PC-3 (cell line): Measurements from ENCODE around the gene DEFB132. TPM values are rescaled to one million over a fixed set of nuclear protein-coding genes. Genes with fewer than 3 reads are reported as not detected.

Source experiments
- ATAC-seq: fragments of 200-7000 bp; cut with Tn5 transposase; 2 replicates; pipeline ENCODE4 v1.9.1; 2020; ENCODE audit warnings: mild to moderate bottlenecking, moderate library complexity
- BruUV-seq: library from RNA; stranded (reverse); fragments of 400-500 nt; replicated peaks from 2 replicates; lab custom pipeline; 2021; lab: Mats Ljungman, UMichigan
- CTCF ChIA-PET: fragments of 300-600 bp; sonication (Branson Sonifier 250); formaldehyde crosslinking; loops from one replicate; lab custom pipeline; 2022; ENCODE audit warnings: antibody characterized with exemption; lab: Charles Lee
- POLR2A ChIA-PET: fragments of 300-600 bp; sonication (Branson Sonifier 250); formaldehyde crosslinking; loops from one replicate; lab custom pipeline; 2022; ENCODE audit warnings: antibody characterized with exemption; ENCODE audit not compliant: unreplicated experiment; lab: Charles Lee
- DNase-seq: peaks from one replicate; pipeline ENCODE4 v3.0.0-alpha.2; 2015
- H2AFZ ChIP-seq: fragments of 300-600 bp; sonication (generic); 2 replicates; pipeline ENCODE4 v1.6.0; 2016; ENCODE audit warnings: antibody characterized with exemption, low read length
- H3F3A ChIP-seq: fragments of 300-600 bp; sonication (generic); one replicate; pipeline ENCODE4 v1.6.0; 2017; ENCODE audit warnings: antibody characterized with exemption, low read length, control low read depth, mild to moderate bottlenecking; ENCODE audit not compliant: unreplicated experiment
- H3K27ac ChIP-seq: fragments of 300-600 bp; sonication (generic); 2 replicates; pipeline ENCODE4 v1.5.1; 2016; ENCODE audit warnings: mild to moderate bottlenecking, low read length
- H3K27me3 ChIP-seq: fragments of 300-600 bp; sonication (generic); 2 replicates; pipeline ENCODE4 v1.6.1; 2016; ENCODE audit warnings: low read length, mixed read lengths
- H3K36me3 ChIP-seq: fragments of 300-600 bp; sonication (generic); 2 replicates; pipeline ENCODE4 v1.6.1; 2016; ENCODE audit warnings: low read depth, mixed run types, low read length, mixed read lengths
- H3K4me1 ChIP-seq: fragments of 300-600 bp; sonication (generic); 2 replicates; pipeline ENCODE4 v1.5.1; 2016; ENCODE audit warnings: low read length; ENCODE audit not compliant: insufficient read depth
- H3K4me2 ChIP-seq: fragments of 300-600 bp; sonication (generic); 2 replicates; pipeline ENCODE4 v1.6.0; 2016; ENCODE audit warnings: low read length
- H3K4me3 ChIP-seq: fragments of 300-600 bp; sonication (generic); 2 replicates; pipeline ENCODE4 v1.5.1; 2016; ENCODE audit warnings: mild to moderate bottlenecking, low read length, mixed read lengths
- H3K79me2 ChIP-seq: fragments of 300-600 bp; sonication (generic); 2 replicates; pipeline ENCODE4 v1.6.1; 2017; ENCODE audit warnings: low read length, mixed read lengths
- H3K9ac ChIP-seq: fragments of 300-600 bp; sonication (generic); 2 replicates; pipeline ENCODE4 v1.6.0; 2016; ENCODE audit warnings: mild to moderate bottlenecking, low read length
- H3K9me2 ChIP-seq: fragments of 300-600 bp; sonication (generic); replicated peaks from 2 replicates; pipeline ENCODE4 v1.6.1; 2016; ENCODE audit warnings: mixed run types, low read length, mixed read lengths
- H3K9me3 ChIP-seq: fragments of 300-600 bp; sonication (generic); 2 replicates; pipeline ENCODE4 v1.6.1; 2016; ENCODE audit warnings: low read length, mixed read lengths
- H4K20me1 ChIP-seq: fragments of 300-600 bp; sonication (generic); 2 replicates; pipeline ENCODE4 v1.6.1; 2016; ENCODE audit warnings: low read length, mixed read lengths
- CTCF ChIP-seq: fragments of 300-600 bp; sonication (generic); conservative IDR thresholded peaks from 2 replicates; pipeline ENCODE4 v1.5.1; 2017; ENCODE audit warnings: antibody characterized with exemption, low read depth, mild to moderate bottlenecking, low read length
- EZH2 ChIP-seq: fragments of 300-600 bp; sonication (generic); IDR thresholded peaks from one replicate; pipeline ENCODE4 v1.6.1; 2017; ENCODE audit warnings: antibody characterized with exemption, mild to moderate bottlenecking, low read length; ENCODE audit not compliant: unreplicated experiment
- EZH2phosphoT487 ChIP-seq: fragments of 300-600 bp; sonication (generic); IDR thresholded peaks from 2 replicates; pipeline ENCODE4 v1.6.1; 2018; ENCODE audit warnings: mild to moderate bottlenecking, antibody characterized with exemption, low read length, borderline replicate concordance
- intact Hi-C: fragments of 100-400 bp; cut with micrococcal nuclease; formaldehyde crosslinking; loops from 2 replicates; pipeline ENCODE4 v1.9.0; 2023
- total RNA-seq: library from RNA; depleted of rRNA; stranded (reverse); fragments of >200 nt; gene quantifications from 2 replicates; pipeline ENCODE4 v1.2.3, GENCODE V29; 2014

DEFB132 gene
- total RNA-seq, 1 experiment from 2014 or later, result not detected

- no peaks in the 10 kb centered on the region for H3K27me3 ChIP-seq
- DNase-seq (no peak), ATAC-seq (no peak)
- H3K9me3 ChIP-seq, result no peaks in the 10 kb centered on the region
- no peaks in the 10 kb centered on the region for H3K36me3 ChIP-seq
- CTCF ChIA-PET, result interaction anchor here (0.5 kb wide), 1 partner anchor 34 kb away, joined by 5 read pairs; no protein-coding TSS in a partner anchor
- no peaks in the 10 kb centered on the region for H3K9me2 ChIP-seq
- TF ChIP-seq CTCF, result no peak
- TF ChIP-seq EZH2, result no peak
- TF ChIP-seq EZH2phosphoT487, result no peak
- peak overlapping the region; percentile 78; the same call in 1 of the 2 replicates for H2AFZ ChIP-seq
- H3K4me1 ChIP-seq, result peaks cover 29% of the 10 kb centered on the region
- H3K4me3 ChIP-seq, result peak overlapping the region; percentile 80
- H3K9ac ChIP-seq, result peak overlapping the region; percentile 96
- H3K4me2 ChIP-seq, result peak overlapping the region; percentile 93
- H3K79me2 ChIP-seq, result peaks cover 49% of the 10 kb centered on the region
- H3K27ac ChIP-seq, result peak overlapping the region; percentile 75
- BruUV-seq, result no TSS peak
- H3F3A ChIP-seq, result no peaks in the 10 kb centered on the region
- H4K20me1 ChIP-seq, result peaks cover 32% of the 10 kb centered on the region
- intact Hi-C loops, result no loop called here
- POLR2A ChIA-PET, result interaction anchor here (0.7 to 1.0 kb wide), 3 partner anchors 24 to 72 kb away, joined by 3 to 44 read pairs (median 4); partner anchors contain the start of gene SOX12
Measured at GRCh38 chr20:298776-299391, 41.4 kb downstream of the DEFB132 start.

GRCh38 chr20:300345-300990 lies 42.9 kb downstream of the DEFB132 start:
- no TSS peak for BruUV-seq
- intact Hi-C loops, result no loop called here
- no peaks in the 10 kb centered on the region for H3K36me3 ChIP-seq
- H3K9me2 ChIP-seq, result no peaks in the 10 kb centered on the region
- H4K20me1 ChIP-seq, result peaks cover 32% of the 10 kb centered on the region
- POLR2A ChIA-PET, result interaction anchor here (0.5 kb wide), 1 partner anchor 42 kb away, joined by 4 read pairs; no protein-coding TSS in a partner anchor
- no peak for DNase-seq
- H3K79me2 ChIP-seq, result peaks cover 49% of the 10 kb centered on the region
- peaks cover 29% of the 10 kb centered on the region for H3K4me1 ChIP-seq
- H3F3A ChIP-seq, result no peaks in the 10 kb centered on the region
- H3K9me3 ChIP-seq, result no peaks in the 10 kb centered on the region
- TF ChIP-seq EZH2 (no peak), EZH2phosphoT487 (no peak), CTCF (no peak)
- H3K4me2 ChIP-seq, result peak overlapping the region; percentile 93
- no peak overlapping the region for H3K27ac ChIP-seq
- CTCF ChIA-PET, result interaction anchor here (0.8 kb wide), 1 partner anchor 32 kb away, joined by 4 read pairs; no protein-coding TSS in a partner anchor
- H2AFZ ChIP-seq, result no peak overlapping the region
- H3K27me3 ChIP-seq, result no peaks in the 10 kb centered on the region
- ATAC-seq, result no peak
- H3K9ac ChIP-seq, result no peak overlapping the region
- peak overlapping the region; percentile 80 for H3K4me3 ChIP-seq
